Measurements from ENCODE around the gene ANTXR2.

- TF ChIP-seq, protein P1, sequence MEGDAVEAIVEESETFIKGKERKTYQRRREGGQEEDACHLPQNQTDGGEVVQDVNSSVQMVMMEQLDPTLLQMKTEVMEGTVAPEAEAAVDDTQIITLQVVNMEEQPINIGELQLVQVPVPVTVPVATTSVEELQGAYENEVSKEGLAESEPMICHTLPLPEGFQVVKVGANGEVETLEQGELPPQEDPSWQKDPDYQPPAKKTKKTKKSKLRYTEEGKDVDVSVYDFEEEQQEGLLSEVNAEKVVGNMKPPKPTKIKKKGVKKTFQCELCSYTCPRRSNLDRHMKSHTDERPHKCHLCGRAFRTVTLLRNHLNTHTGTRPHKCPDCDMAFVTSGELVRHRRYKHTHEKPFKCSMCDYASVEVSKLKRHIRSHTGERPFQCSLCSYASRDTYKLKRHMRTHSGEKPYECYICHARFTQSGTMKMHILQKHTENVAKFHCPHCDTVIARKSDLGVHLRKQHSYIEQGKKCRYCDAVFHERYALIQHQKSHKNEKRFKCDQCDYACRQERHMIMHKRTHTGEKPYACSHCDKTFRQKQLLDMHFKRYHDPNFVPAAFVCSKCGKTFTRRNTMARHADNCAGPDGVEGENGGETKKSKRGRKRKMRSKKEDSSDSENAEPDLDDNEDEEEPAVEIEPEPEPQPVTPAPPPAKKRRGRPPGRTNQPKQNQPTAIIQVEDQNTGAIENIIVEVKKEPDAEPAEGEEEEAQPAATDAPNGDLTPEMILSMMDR (IDR thresholded peaks at IDR 0.05): no peak
- no peak for TF ChIP-seq POLR2A (IDR thresholded peaks at IDR 0.05)
Observed at GRCh38 chr4:80074651-80075050, 1.6 kb upstream of the ANTXR2 start.

Data from prostate gland (tissue), 2 donors.